ENCODE data around the gene ADCK2.
"Not testable (repeated sequence)": the region's sequence is repeated elsewhere in the genome, so short reads cannot be mapped to it uniquely, and the experiment has no call there.

The ADCK2 gene

GRCh38 chr7:140691376-140692045 lies 18.8 kb downstream of the ADCK2 start:
- ChIA-PET CTCF (interaction anchor here (1.1 kb wide), 1 partner anchor 35 kb away, joined by 4 read pairs; no protein-coding TSS in a partner anchor), POLR2A (no interaction called here)
- no peak for DNase-seq (ENCODE audit: extremely low spot score)
- no peak for TF ChIP-seq CTCF (IDR thresholded peaks at IDR 0.05; ENCODE audit: control extremely low read depth, extremely low read depth, low read depth, missing control alignments)

GRCh38 chr7:140693849-140694248 lies 21.1 kb downstream of the ADCK2 start:
- POLR2A ChIA-PET; DNase-seq (ENCODE audit: extremely low spot score): not testable (repeated sequence)
- CTCF ChIA-PET: interaction anchor here (1.1 to 1.2 kb wide), 2 partner anchors 15 to 22 kb away, joined by 4 to 6 read pairs; no protein-coding TSS in a partner anchor

GRCh38 chr7:140694592-140694991 lies 21.8 kb downstream of the ADCK2 start:
- POLR2A ChIA-PET: no interaction called here

GRCh38 chr7:140695381-140695780 lies 22.6 kb downstream of the ADCK2 start:
- DNase-seq (ENCODE audit: extremely low spot score): no peak
- ChIA-PET POLR2A (interaction anchor here (0.6 kb wide), 1 partner anchor 18 kb away, joined by 3 read pairs; no protein-coding TSS in a partner anchor), CTCF (interaction anchor here (1.2 kb wide), 1 partner anchor 11 kb away, joined by 4 read pairs; no protein-coding TSS in a partner anchor)
- no peak for TF ChIP-seq CTCF (IDR thresholded peaks at IDR 0.05; ENCODE audit: control extremely low read depth, extremely low read depth, low read depth, missing control alignments)

More at GRCh38 chr7:140694592-140694991, 21.8 kb downstream of the ADCK2 start:
- no peak for TF ChIP-seq CTCF (IDR thresholded peaks at IDR 0.05; ENCODE audit: control extremely low read depth, extremely low read depth, low read depth, missing control alignments)
- CTCF ChIA-PET: interaction anchor here (1.2 kb wide), 2 partner anchors 10 to 22 kb away, joined by 4 read pairs; no protein-coding TSS in a partner anchor
- no peak for DNase-seq (ENCODE audit: extremely low spot score)

- POLR2A ChIA-PET: interaction anchor here (0.7 kb wide), 1 partner anchor 1586 kb away, joined by 4 read pairs; no protein-coding TSS in a partner anchor
Measured at GRCh38 chr7:140696024-140696679, 23.4 kb downstream of the ADCK2 start.

DNA sequence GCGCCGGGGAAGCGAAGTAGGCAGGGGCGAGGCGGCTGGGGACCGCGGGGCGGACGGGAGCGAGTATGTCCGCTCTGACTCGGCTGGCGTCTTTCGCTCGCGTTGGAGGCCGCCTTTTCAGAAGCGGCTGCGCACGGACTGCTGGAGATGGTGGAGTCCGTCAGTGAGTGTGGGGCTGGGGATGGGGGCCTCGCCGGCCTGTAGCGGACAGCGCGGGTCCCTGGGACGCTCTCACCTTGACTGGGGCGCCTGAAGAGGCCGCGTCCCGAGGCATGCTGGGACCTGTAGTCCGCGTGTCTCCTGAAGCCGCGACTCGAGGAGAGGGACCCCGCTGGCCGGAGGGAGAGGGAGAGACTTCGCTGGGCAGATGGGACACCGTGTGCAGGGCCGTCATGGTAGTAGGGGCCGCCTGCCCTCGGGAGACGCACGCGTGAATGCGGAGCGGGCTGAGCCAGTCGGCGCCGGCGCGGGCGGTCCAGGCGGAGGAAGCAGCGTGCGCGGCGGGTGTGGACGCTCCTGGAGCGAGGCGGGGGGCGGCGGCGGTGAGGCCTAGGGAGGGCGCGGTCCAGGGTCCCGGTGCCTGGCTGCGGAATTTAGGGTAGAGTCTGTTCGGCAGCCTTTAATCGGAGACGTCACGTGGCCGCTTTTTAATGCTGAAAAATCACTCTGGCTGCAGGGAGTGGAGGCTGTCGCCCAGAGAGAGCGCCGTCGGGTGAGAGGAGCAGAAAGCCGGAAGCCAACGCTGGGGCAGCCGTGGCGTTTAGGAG lies 24.1 kb downstream of the ADCK2 start, which contains the start of gene NDUFB2:
TSS of gene NDUFB2 (plus strand) at position 29 of the 767 bp plus-strand sequence. CDS start at position 66, 37 bp downstream.
- POLR2A ChIA-PET: interaction anchor here (0.7 kb wide), 1 partner anchor 1586 kb away, joined by 4 read pairs; no protein-coding TSS in a partner anchor
- CTCF ChIA-PET: interaction anchor here (0.6 to 1.2 kb wide), 3 partner anchors 12 to 44 kb away, joined by 3 to 5 read pairs (median 3); no protein-coding TSS in a partner anchor
- TF ChIP-seq CTCF (IDR thresholded peaks at IDR 0.05; ENCODE audit: control extremely low read depth, extremely low read depth, low read depth, missing control alignments): no peak
- peak; percentile 87 for DNase-seq (ENCODE audit: extremely low spot score)

More at GRCh38 chr7:140696024-140696679, 23.4 kb downstream of the ADCK2 start:
- TF ChIP-seq CTCF (IDR thresholded peaks at IDR 0.05; ENCODE audit: control extremely low read depth, extremely low read depth, low read depth, missing control alignments): no peak
- CTCF ChIA-PET: interaction anchor here (0.6 to 1.2 kb wide), 3 partner anchors 12 to 43 kb away, joined by 3 to 5 read pairs (median 3); no protein-coding TSS in a partner anchor
- peak; percentile 95 for DNase-seq (ENCODE audit: extremely low spot score)

All from GM10248 (cell line).